Stimulated activated CD4-positive, alpha-beta T cell treated with anti-CD3 and anti-CD28 coated beads, Interleukin-1b, Interleukin-23, amount 100 ng/mL, for 1 hour (primary cell): Measurements from ENCODE around the gene SNAPC1.
A peak's percentile ranks its signal among the peaks of the same experiment; 100 is the strongest.

Experiments
- DNase-seq, 2 donors: peaks; one replicate each; pipeline ENCODE4 v3.0.0-alpha.2; 2020; ENCODE audit warnings: low read depth in 2 of 2

The SNAPC1 gene

DNA sequence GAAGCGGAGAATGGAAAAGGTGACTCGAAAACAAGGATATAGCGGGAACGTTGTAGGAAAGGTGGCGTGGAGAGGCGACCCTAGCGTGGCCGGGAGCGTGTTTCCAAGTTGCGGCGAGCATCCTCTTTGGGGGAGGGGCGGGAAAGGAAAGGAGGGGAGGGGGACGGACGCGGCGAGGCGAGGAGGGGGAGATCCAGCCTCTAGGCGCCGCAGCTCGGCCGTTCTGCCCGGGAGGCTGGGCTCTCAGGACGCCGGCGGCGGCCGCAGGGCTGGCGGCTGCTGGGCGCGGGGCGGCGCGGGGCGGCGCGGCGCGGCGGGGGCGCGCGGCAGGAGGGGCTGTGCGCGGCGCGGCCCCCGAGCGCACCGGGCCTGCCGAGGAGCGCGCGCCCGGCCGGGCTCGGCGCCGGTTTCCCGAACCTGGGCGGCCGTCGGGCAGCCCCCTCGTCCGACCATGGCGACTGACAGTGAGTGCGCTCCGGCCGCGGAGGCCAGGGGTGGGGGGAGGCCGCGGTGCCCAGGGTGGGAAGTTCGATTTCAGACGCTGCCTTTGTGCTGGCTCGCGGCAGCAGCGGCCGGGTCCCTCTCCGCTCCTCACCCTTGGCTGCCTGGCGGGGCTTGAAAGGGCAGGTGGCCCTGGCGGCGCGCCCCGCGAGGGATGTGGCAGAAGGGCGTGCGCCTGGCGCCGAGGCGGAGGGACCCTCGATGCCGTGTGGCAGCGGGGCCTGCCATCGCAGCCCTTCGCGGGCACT is 50.3 kb downstream of the SNAPC1 start, which contains the start of gene SYT16:
SYT16 (plus strand) TSS at position 357 of the 749 bp plus-strand sequence.
- DNase-seq = no peak

DNA sequence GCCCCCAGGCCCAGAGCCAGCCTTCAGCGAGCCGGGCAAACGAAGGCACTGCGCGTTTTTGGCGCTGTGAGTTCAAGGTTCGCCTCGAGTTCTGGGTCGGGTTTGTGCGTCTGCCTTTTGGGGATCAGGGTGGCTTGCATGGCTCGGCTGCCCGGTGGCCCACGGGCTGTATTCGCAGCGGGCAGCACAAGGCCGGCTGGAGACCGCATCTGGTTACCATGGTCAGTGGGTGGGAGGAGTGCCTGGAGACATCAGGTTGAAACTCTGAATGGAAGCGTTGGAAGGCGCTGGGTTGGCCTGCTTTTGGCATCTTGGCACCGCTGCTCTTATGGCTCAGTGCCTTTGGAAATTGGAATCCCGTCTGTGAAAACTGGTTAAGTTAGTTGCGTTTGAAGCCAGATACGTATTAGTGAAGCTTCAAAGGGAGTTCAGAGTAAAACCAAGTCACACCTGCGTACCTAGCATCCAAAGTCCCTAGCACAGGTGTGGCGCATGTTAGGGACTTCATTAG is 50.9 kb downstream of the SNAPC1 start:
- DNase-seq = no peak

DNA sequence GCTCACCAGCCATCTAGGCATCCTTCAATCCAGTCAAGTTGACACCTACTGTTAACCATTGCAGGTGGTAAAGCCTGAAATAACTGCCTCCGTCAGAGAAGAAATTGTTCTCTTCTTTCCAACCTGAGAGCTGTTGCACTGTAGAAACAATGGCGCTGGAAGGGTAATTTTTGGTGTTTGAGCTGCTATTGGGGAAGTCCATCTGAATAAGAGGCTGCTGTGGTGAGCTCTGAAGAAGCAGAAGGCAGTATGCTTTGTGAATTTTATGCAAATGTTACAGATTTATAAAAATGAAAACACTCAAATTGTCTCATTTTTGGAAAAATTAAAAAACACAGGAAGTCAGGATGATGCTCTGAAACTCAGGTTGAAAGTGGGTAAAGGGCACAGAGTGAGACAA is 60.2 kb downstream of the SNAPC1 start:
- DNase-seq = no peak

- no peak for DNase-seq
These were observed 70.6 kb downstream of the SNAPC1 start for GRCh38 chr14:61832783-61833182.

GRCh38 chr14:61836184-61836583 is 74.0 kb downstream of the SNAPC1 start:
- no peak for DNase-seq

DNA sequence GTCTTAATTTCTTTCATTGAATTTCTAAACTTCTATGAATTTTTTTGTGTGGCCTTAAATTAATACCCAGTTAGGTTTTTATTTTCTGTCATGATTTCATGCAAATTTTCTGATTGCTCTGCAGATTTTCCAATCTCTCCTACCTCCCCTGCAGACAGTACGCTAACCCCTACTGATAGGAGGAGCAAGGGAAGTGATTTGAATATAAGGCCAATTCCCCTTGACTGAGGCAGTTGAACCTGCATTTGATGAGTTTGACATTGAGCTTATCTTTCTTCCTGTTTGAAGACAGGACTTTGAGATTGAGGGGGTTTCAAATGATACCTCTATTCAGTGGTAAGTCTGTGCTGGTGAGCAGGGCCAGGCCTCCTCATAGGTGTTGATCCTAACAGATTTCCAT is 74.6 kb downstream of the SNAPC1 start:
- DNase-seq = no peak

GRCh38 chr14:61837336-61838229 is 75.4 kb downstream of the SNAPC1 start:
- peak; percentile 25 to 48 for DNase-seq

DNA sequence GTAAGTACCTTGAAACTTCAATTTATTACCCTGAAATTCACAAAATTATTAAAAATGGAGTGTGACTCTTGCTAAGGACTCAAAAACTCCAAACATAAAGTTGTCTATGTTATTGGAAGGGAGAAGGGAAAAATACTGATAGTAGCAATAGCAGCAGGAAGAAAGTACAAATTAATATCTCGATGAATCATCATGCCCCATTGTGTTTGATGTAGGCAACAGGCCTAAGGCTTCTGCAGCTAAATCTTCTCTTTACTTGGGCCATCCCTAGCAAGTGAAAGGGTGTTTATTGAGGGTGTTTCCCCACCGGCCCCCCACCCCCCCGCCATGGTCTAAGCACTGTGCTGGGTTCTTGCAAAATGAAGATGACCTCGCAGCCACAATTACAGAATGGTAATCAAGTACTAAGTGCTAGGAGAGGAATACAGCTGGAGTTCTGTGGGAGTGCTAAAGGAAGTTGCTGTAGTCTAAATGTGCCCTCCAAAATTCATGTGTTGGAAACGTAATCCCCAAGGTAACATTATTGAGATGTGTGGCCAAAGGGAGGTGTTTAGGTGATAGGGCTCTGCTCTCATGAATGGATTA is 76.5 kb downstream of the SNAPC1 start:
- DNase-seq = no peak

DNA sequence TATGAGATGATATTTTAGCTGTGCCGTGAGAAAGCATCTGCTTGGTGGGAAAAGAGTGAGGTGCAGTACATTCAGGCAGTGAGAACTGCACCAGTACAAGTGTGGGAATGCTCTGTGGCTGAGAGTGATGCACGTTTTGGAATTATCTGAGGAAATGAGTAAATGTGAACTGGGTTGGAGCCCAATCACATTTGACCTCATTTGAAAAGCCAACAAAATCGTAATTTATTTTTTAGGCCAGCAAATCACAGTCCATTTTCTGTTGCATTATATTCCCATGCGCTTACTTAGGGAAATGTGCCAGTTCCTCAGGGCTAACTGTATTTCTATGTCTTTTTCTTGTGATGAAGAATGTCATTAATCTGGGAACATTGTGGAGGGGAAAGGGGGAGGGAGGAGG is 77.3 kb downstream of the SNAPC1 start:
- DNase-seq = no peak

DNA sequence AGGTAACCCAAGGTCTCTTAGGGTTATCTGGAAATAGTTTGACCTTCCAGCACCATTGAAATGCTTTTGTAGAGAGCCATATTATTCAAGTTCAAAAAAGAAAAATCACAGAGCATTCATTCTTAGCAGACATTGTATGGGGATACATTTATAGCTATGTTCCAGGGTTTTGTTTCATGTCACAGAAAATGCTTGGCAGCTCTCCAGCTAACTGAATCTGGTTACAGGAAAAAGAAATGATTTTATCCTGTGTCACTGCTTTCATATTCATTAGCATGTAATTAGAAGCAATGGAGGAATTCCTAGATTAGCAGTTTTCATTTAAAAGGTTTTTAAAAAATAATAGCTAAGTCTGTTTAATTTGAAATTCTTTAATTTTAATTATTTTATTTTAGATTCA is 78.9 kb downstream of the SNAPC1 start:
- no peak for DNase-seq
